HG02973 (cell line): ENCODE measurements around the gene TBCE.
A peak's percentile ranks its signal among the peaks of the same experiment; 100 is the strongest.

Experiments used
- ATAC-seq: cut with Tn5 transposase; IDR thresholded peaks from one replicate; pipeline ENCODE4 v1.9.1; 2021; ENCODE audit warnings: moderate library complexity; ENCODE audit not compliant: unreplicated experiment

The TBCE gene

GRCh38 chr1:235409042-235409820 lies 42.0 kb downstream of the TBCE start:
- ATAC-seq: no peak

GRCh38 chr1:235410467-235410866 lies 43.2 kb downstream of the TBCE start:
- no peak for ATAC-seq

- no peak for ATAC-seq
Observed at GRCh38 chr1:235411489-235412486, 44.6 kb downstream of the TBCE start.

DNA sequence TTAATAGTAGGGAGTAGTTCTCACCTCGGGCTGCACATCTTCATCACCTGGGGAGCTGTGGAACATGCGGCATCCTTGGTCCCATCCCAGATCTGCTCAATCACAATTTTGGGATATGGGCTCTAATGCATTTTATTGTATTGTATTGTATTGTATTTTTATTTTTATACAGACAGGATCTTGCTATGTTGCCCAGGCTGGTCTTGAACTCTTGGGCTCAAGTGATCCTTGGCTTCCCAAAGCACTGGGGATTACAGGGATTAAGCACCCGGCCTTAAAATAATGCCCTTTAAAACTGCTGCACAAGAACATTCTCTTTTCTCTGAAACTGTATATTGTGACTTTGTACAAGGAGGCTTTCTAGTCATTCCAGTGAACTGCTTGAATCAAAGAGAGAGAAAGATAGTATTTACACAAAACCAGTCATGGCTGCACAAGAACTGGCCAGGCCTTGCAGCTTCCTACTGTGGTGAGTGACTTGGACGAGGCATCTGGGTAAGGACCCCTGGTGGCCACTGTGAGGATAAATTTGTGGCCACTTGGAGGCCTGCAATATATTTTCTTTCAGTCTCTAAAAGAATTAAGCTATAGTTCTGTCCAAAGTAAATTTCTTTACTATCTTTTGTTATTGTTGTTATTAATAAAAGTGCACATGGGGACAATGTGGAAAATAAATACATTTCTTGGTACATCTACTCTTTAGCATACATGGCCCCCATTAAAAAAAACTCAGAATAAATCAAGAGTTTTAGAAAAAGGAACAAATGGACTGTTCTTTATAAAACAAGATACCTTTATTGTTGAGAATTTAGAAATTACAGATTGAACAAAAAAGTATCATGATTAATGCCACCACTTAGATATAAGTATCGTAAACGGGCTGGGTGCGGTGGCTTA lies 48.0 kb downstream of the TBCE start:
- ATAC-seq: no peak

DNA sequence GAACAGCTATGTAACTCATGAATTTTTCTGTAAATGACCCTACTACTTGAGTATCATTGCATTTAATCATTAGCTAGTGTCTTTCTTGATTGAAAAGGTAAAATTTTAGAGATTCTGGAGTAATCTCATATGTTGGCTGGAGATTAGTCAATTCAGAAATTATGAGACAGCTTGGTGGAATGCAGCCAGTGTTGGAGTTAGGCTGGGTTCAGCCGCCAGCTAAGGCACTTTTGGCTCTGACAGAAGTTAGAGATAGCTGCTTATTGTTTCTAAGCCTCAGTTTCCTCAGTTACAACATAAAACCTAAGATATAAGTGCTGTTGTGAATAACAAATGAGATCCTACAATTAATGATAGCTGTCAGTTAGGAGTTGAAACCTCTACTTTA lies 49.4 kb downstream of the TBCE start:
- no peak for ATAC-seq

DNA sequence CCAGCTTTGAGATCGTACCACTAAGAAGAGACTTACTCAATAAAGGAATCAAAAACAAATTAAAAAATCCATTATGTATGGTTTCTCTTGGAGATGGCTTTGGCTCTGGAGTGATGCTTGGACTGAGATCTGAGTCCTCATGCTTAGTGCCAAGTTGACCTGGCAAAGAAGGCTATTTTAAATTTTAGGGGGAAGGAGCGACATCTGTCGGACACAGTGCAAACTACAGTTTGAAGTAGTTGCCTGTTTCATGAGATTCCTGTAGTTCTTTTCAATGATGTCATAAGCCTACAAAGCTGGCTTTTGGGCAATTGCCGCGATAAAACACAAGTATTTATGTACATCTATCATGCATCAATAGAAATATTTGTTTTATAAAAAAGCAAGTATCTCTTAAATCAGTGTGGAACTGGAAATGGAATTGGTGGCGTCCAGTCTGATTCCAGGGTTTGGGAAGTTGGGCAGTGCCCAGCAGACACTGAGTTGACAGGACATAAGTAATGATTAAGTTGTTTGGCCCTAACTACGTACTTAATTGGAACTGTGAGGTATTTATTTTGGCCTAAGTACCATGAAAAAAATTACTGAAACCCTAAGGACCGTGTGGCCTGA lies 50.0 kb downstream of the TBCE start:
- ATAC-seq: no peak

DNA sequence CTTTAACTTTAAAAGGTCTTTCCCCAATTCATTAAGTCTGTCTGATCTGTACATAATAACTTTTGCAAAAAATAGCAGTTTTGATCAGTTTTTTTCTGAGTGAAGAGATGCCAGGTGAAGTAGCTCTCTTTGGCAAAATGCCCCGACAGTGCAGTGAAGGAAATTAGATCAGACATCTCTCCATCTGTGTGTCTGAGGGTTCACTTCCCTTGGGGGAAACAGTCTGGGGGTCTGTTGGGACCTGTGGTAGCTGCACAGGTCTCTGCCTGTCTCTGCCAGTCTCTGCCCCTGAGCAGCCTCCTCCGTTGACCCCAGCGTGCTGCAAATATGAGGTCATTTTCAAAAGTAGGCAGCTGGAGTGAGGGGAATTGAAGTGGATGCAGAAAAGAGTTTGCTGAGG lies 54.5 kb downstream of the TBCE start:
- ATAC-seq: no peak

- ATAC-seq: peak; percentile 59
Observed at GRCh38 chr1:235423214-235423652, 56.0 kb downstream of the TBCE start.

GRCh38 chr1:235424092-235424491 lies 56.9 kb downstream of the TBCE start:
- ATAC-seq: no peak

- no peak for ATAC-seq
Observed at GRCh38 chr1:235425357-235425756, 58.1 kb downstream of the TBCE start.

GRCh38 chr1:235426143-235426542 lies 58.9 kb downstream of the TBCE start:
- ATAC-seq: no peak

DNA sequence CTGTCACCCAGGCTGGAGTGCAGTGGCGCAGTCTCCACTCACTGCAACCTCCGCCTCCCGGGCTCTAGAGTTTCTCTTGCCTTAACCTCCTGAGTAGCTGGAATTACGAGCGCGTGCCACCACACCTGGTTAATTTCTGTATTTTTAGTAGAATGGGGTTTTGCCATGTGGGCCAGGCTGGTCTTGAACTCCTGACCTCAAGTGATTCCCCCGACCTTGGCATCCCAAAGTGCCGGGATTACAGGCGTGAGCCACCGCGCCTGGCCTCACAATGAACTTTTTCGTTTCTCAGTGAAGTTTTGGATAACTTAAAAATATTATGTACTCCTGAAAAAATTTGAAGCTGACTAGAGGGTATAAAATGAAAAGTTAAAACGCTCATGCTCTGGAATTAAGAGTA lies 59.5 kb downstream of the TBCE start:
- ATAC-seq: no peak

GRCh38 chr1:235427447-235427846 lies 60.2 kb downstream of the TBCE start:
- ATAC-seq: no peak

DNA sequence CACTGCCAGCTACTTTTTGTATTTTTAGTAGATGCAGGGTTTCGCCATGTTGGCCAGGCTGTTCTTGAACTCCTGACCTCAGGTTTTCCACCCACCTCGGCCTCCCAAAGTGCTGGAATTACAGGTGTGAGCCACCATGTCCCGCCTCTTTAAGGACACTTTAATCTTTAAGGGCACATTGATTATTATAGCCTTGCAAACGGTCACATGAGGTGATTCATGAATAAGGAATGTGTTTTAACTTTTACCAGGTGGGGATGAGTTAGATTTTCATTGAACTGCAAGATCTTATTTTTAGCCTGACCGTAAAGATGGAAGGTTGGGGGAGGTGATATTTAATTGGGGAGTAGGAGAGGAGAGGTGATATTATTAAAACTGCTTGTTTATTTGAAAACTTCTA lies 61.9 kb downstream of the TBCE start:
- no peak for ATAC-seq

DNA sequence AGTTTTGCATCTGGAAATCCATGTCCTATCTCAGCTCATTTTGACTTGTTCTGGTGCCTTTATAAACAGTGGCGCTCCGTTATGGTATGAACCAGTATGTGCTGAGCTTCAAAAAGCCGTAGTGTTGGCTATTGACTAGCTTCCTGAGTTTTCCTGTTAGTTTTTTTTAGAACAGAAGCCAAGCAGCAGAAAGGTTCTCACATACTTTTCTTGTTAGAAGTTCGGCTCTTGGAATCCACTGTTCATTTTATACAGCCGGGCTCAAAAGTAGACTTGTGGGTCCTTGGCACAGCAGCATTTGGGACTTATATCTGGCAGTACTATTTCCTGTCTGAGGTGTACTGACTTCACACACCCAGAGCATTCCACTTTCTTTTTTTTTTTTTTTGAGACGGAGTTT lies 63.8 kb downstream of the TBCE start:
- no peak for ATAC-seq

DNA sequence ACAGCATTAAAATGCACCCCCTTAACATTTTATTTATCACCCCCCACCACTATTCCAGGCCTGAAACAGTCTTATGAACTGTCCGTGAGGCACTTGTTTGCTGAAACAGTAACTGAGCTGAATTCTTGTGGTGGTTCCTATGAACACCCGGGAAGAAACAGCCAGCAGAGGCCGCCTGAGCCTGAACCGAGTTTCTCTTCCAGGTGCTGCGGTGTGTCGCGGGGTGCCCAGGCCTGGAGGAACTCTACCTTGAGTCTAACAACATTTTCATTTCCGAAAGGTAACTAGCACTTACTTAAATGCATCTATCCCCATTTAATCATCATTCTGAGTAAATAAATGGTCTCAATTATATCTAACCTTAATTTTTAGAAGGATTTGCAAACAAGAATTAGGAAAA lies 66.8 kb downstream of the TBCE start:
- no peak for ATAC-seq

DNA sequence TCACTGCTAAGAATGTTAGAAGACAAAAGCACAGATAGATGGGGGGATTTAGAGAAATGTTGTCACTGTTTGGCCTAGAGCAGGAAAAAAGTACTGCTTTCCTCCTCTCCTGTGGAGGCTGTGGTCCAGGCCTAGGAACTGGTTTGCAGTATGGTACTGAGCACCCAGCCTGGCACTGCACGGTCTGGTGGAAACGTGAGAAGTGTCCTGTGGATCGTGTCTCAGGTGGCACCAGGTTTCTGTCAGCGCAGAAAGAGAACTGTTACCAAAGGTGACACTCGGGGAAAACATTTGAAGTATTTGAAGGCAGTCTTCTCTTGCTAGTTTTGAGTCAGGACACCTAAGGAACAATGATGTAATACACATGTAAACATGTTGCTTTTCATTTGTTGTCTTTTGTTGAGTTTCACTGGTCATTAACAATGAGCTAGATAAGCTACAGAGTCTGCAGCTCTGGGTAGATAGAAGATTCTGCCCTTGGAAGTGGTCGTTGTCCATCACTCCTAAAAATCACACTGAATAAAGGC lies 74.0 kb downstream of the TBCE start:
- no peak for ATAC-seq

- ATAC-seq: no peak
Observed at GRCh38 chr1:235442788-235443429, 75.7 kb downstream of the TBCE start.

DNA sequence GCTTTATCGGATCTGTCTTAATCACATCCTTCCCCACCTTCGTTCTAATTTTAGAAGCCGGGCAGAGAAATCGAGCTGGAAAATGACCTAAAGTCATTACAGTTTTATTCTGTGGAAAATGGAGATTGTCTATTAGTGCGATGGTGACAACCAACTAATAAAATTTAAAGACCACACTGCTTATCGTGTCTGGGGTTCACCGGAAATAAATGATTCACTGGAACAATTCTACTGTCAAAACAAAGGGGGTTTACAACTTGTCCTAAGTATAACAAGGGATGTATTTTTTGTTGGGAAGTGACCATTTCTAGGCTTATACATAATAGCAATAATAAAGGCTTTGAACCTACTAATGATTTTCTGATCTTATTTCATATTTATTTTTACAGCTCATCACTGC lies 81.4 kb downstream of the TBCE start:
- ATAC-seq: no peak

- no peak for ATAC-seq
Observed at GRCh38 chr1:235450433-235450832, 83.2 kb downstream of the TBCE start.
